Subcutaneous abdominal adipose tissue (tissue), 5 donors: Measurements from ENCODE around the gene EFCAB5.

ENCODE experiments used
- H3K27ac ChIP-seq: one replicate; pipeline ENCODE4 v1.7.0; 2013; ENCODE audit warnings: low read depth, mild to moderate bottlenecking, inconsistent platforms, low read length, moderate library complexity
- H3K27me3 ChIP-seq, 5 donors: one replicate each; pipeline ENCODE4 v1.7.0; 2013; ENCODE audit warnings: low read length in 5 of 5, inconsistent platforms in 1 of 5; ENCODE audit not compliant: control insufficient read depth in 5 of 5, insufficient read depth in 4 of 5
- H3K36me3 ChIP-seq, 5 donors: one replicate each; pipeline ENCODE4 v1.7.0; 2013; ENCODE audit warnings: low read length in 5 of 5; ENCODE audit not compliant: control insufficient read depth in 5 of 5, insufficient read depth in 5 of 5
- H3K4me1 ChIP-seq, 5 donors: one replicate each; pipeline ENCODE4 v1.7.0; 2013; ENCODE audit warnings: low read length in 5 of 5, mild to moderate bottlenecking in 3 of 5, moderate library complexity in 1 of 5; ENCODE audit not compliant: control insufficient read depth in 5 of 5, insufficient read depth in 5 of 5
- H3K4me3 ChIP-seq, 5 donors: one replicate each; pipeline ENCODE4 v1.7.0; 2013; ENCODE audit warnings: low read length in 5 of 5, low read depth in 1 of 5
- H3K9ac ChIP-seq, 5 donors: one replicate each; pipeline ENCODE4 v1.7.0; 2013; ENCODE audit warnings: low read length in 5 of 5, mild to moderate bottlenecking in 4 of 5, moderate library complexity in 3 of 5
- H3K9me3 ChIP-seq, 5 donors: one replicate each; pipeline ENCODE4 v1.7.0; 2013; ENCODE audit warnings: low read length in 5 of 5; ENCODE audit not compliant: control insufficient read depth in 5 of 5
- donor health status: healthy.
- donor health status: healthy.
- donor health status: healthy.
- donor health status: healthy.
- donor health status: healthy.

The EFCAB5 gene

GRCh38 chr17:29958947-29959657 is 17.7 kb downstream of the EFCAB5 start:
- Histone ChIP-seq H3K36me3 (no peaks in the 10 kb centered on the region), H3K4me1 (no peaks in the 10 kb centered on the region), H3K9ac (no peak overlapping the region), H3K4me3 (no peak overlapping the region), H3K27me3 (no peaks in the 10 kb centered on the region), H3K9me3 (peaks cover 0 to 6% (median 0%) of the 10 kb centered on the region in 5 donors), H3K27ac (no peak overlapping the region)

- no peak overlapping the region for H3K4me3 ChIP-seq
- H3K36me3 ChIP-seq: no peaks in the 10 kb centered on the region
- no peaks in the 10 kb centered on the region for H3K4me1 ChIP-seq
- no peak overlapping the region for H3K9ac ChIP-seq
- no peak overlapping the region for H3K27ac ChIP-seq
- H3K27me3 ChIP-seq: no peaks in the 10 kb centered on the region
- peaks cover 0 to 3% (median 0%) of the 10 kb centered on the region in 5 donors for H3K9me3 ChIP-seq
Measured at GRCh38 chr17:29959658-29960337, 18.4 kb downstream of the EFCAB5 start.

- H3K27me3 ChIP-seq: no peaks in the 10 kb centered on the region
- H3K9ac ChIP-seq: no peak overlapping the region
- H3K4me3 ChIP-seq: no peak overlapping the region
- no peak overlapping the region for H3K27ac ChIP-seq
- H3K4me1 ChIP-seq: no peaks in the 10 kb centered on the region
- no peaks in the 10 kb centered on the region for H3K36me3 ChIP-seq
- peaks cover 0 to 3% (median 0%) of the 10 kb centered on the region in 5 donors for H3K9me3 ChIP-seq
Measured at GRCh38 chr17:29962656-29963055, 21.2 kb downstream of the EFCAB5 start.

GRCh38 chr17:29968271-29968670 is 26.8 kb downstream of the EFCAB5 start:
- peaks cover 0 to 3% (median 0%) of the 10 kb centered on the region in 5 donors for H3K9me3 ChIP-seq
- H3K27ac ChIP-seq: no peak overlapping the region
- H3K9ac ChIP-seq: no peak overlapping the region
- H3K27me3 ChIP-seq: no peaks in the 10 kb centered on the region
- no peaks in the 10 kb centered on the region for H3K36me3 ChIP-seq
- no peak overlapping the region for H3K4me3 ChIP-seq
- no peaks in the 10 kb centered on the region for H3K4me1 ChIP-seq

GRCh38 chr17:29972277-29972676 is 30.8 kb downstream of the EFCAB5 start:
- Histone ChIP-seq H3K9ac (no peak overlapping the region), H3K4me1 (no peaks in the 10 kb centered on the region), H3K4me3 (no peak overlapping the region), H3K36me3 (no peaks in the 10 kb centered on the region), H3K9me3 (no peaks in the 10 kb centered on the region), H3K27me3 (no peaks in the 10 kb centered on the region), H3K27ac (no peak overlapping the region)

- Histone ChIP-seq H3K27me3 (no peaks in the 10 kb centered on the region), H3K9ac (no peak overlapping the region), H3K36me3 (no peaks in the 10 kb centered on the region), H3K27ac (no peak overlapping the region), H3K4me3 (no peak overlapping the region), H3K4me1 (no peaks in the 10 kb centered on the region), H3K9me3 (no peaks in the 10 kb centered on the region)
Measured at GRCh38 chr17:29973005-29973404, 31.6 kb downstream of the EFCAB5 start.

GRCh38 chr17:29977836-29978235 is 36.4 kb downstream of the EFCAB5 start:
- Histone ChIP-seq H3K27me3 (no peaks in the 10 kb centered on the region), H3K36me3 (no peaks in the 10 kb centered on the region), H3K27ac (no peak overlapping the region), H3K9me3 (no peaks in the 10 kb centered on the region), H3K4me3 (no peak overlapping the region), H3K4me1 (no peaks in the 10 kb centered on the region), H3K9ac (no peak overlapping the region)

- H3K4me1 ChIP-seq: no peaks in the 10 kb centered on the region
- H3K36me3 ChIP-seq: no peaks in the 10 kb centered on the region
- no peak overlapping the region for H3K9ac ChIP-seq
- H3K27ac ChIP-seq: no peak overlapping the region
- no peaks in the 10 kb centered on the region for H3K27me3 ChIP-seq
- H3K4me3 ChIP-seq: no peak overlapping the region
- peaks cover 0 to 7% (median 0%) of the 10 kb centered on the region in 5 donors for H3K9me3 ChIP-seq
Measured at GRCh38 chr17:29980261-29980660, 38.8 kb downstream of the EFCAB5 start.

GRCh38 chr17:29982991-29983653 is 41.7 kb downstream of the EFCAB5 start:
- H3K4me1 ChIP-seq: no peaks in the 10 kb centered on the region
- H3K27ac ChIP-seq: no peak overlapping the region
- H3K9ac ChIP-seq: no peak overlapping the region
- no peaks in the 10 kb centered on the region for H3K36me3 ChIP-seq
- peaks cover 0 to 11% (median 0%) of the 10 kb centered on the region in 5 donors for H3K9me3 ChIP-seq
- H3K4me3 ChIP-seq: no peak overlapping the region
- H3K27me3 ChIP-seq: no peaks in the 10 kb centered on the region

- no peak overlapping the region for H3K9ac ChIP-seq
- H3K4me3 ChIP-seq: no peak overlapping the region
- H3K9me3 ChIP-seq: peaks cover 0 to 3% (median 0%) of the 10 kb centered on the region in 5 donors
- H3K27me3 ChIP-seq: no peaks in the 10 kb centered on the region
- H3K27ac ChIP-seq: no peak overlapping the region
- no peaks in the 10 kb centered on the region for H3K36me3 ChIP-seq
- peaks cover 0 to 3% (median 0%) of the 10 kb centered on the region in 5 donors for H3K4me1 ChIP-seq
Measured at GRCh38 chr17:29996458-29996857, 55.0 kb downstream of the EFCAB5 start.
